SK-N-SH treated with all-trans-retinoic acid at 6 μM for 48 hours (cell line): ENCODE measurements around the gene LRRC56.
"Not testable (repeated sequence)": the region's sequence is repeated elsewhere in the genome, so short reads cannot be mapped to it uniquely, and the experiment has no call there.

Experiments
- ATAC-seq: fragments of 200-7000 bp; cut with Tn5 transposase; 3 replicates; pipeline ENCODE4 v1.9.1; 2020; ENCODE audit warnings: mild to moderate bottlenecking, moderate library complexity
- BACH2 ChIP-seq: fragments of 250-450 bp; sonication (Bioruptor Pico); IDR thresholded peaks from 2 replicates; pipeline ENCODE4 v1.9.0; 2021; ENCODE audit warnings: mild to moderate bottlenecking, borderline replicate concordance
- CSDC2 ChIP-seq: fragments of 250-450 bp; sonication (Bioruptor Pico); IDR thresholded peaks from 2 replicates; pipeline ENCODE4 v1.5.0; 2020; ENCODE audit warnings: mild to moderate bottlenecking, moderate library complexity
- ESRRG ChIP-seq: fragments of 250-450 bp; sonication (Bioruptor Pico); IDR thresholded peaks from 2 replicates; pipeline ENCODE4 v1.6.1; 2021; ENCODE audit warnings: mild to moderate bottlenecking
- GLIS3 ChIP-seq: fragments of 250-450 bp; sonication (Bioruptor Pico); IDR thresholded peaks from 2 replicates; pipeline ENCODE4 v1.5.0; 2020; ENCODE audit warnings: mild to moderate bottlenecking, moderate library complexity
- ISL1 ChIP-seq: fragments of 250-450 bp; sonication (Bioruptor Pico); IDR thresholded peaks from 2 replicates; pipeline ENCODE4 v2.1.2; 2022; ENCODE audit warnings: mild to moderate bottlenecking, moderate library complexity
- OSR1 ChIP-seq: fragments of 250-450 bp; sonication (Bioruptor Pico); IDR thresholded peaks from 2 replicates; pipeline ENCODE4 v1.8.0; 2022; ENCODE audit warnings: moderate library complexity, mild to moderate bottlenecking, inconsistent platforms
- PPARA ChIP-seq: fragments of 250-450 bp; sonication (Bioruptor Pico); IDR thresholded peaks from 2 replicates; pipeline ENCODE4 v1.5.0; 2020; ENCODE audit warnings: mild to moderate bottlenecking, borderline replicate concordance
- RARB ChIP-seq: fragments of 250-450 bp; sonication (Bioruptor Pico); IDR thresholded peaks from 2 replicates; pipeline ENCODE4 v1.8.0; 2021; ENCODE audit warnings: mild to moderate bottlenecking, moderate library complexity
- SNAI2 ChIP-seq: fragments of 250-450 bp; sonication (Bioruptor Pico); IDR thresholded peaks from 2 replicates; pipeline ENCODE4 v1.5.0; 2020; ENCODE audit warnings: mild to moderate bottlenecking, moderate library complexity
- TCF4 ChIP-seq: fragments of 250-450 bp; sonication (Bioruptor Pico); IDR thresholded peaks from 2 replicates; pipeline ENCODE4 v1.8.0; 2021; ENCODE audit warnings: mild to moderate bottlenecking, moderate library complexity, borderline replicate concordance
- TOX ChIP-seq: fragments of 250-450 bp; sonication (Bioruptor Pico); IDR thresholded peaks from 2 replicates; pipeline ENCODE4 v1.8.0; 2021; ENCODE audit warnings: mild to moderate bottlenecking, moderate library complexity, borderline replicate concordance
- ZC3H10 ChIP-seq: fragments of 250-450 bp; sonication (Bioruptor Pico); IDR thresholded peaks from 2 replicates; pipeline ENCODE4 v1.5.1; 2021; ENCODE audit warnings: mild to moderate bottlenecking, moderate library complexity
- ZFP3 ChIP-seq: fragments of 250-450 bp; sonication (Bioruptor Pico); IDR thresholded peaks from 2 replicates; pipeline ENCODE4 v1.5.0; 2020; ENCODE audit warnings: mild to moderate bottlenecking, moderate library complexity
- ZFP30 ChIP-seq: fragments of 450-650 bp; formaldehyde crosslinking; IDR thresholded peaks from 2 replicates; pipeline ENCODE4 v1.5.0; 2022; ENCODE audit warnings: mild to moderate bottlenecking, moderate library complexity
- ZNF565 ChIP-seq: fragments of 450-650 bp; formaldehyde crosslinking; conservative IDR thresholded peaks from 2 replicates; pipeline ENCODE4 v1.5.0; 2020; ENCODE audit warnings: low read depth, mild to moderate bottlenecking, moderate library complexity
- ZNF70 ChIP-seq: fragments of 450-650 bp; formaldehyde crosslinking; IDR thresholded peaks from 2 replicates; pipeline ENCODE4 v1.5.0; 2020; ENCODE audit warnings: mild to moderate bottlenecking, moderate library complexity
- ZNF8 ChIP-seq: fragments of 450-650 bp; formaldehyde crosslinking; IDR thresholded peaks from 2 replicates; pipeline ENCODE4 v1.5.0; 2020; ENCODE audit warnings: mild to moderate bottlenecking, moderate library complexity
- TF ChIP-seq, protein P1 (sequence below): fragments of 250-450 bp; sonication (Bioruptor Pico); IDR thresholded peaks from 2 replicates; pipeline ENCODE4 v1.5.1; 2020; ENCODE audit warnings: low read depth, mild to moderate bottlenecking, moderate library complexity
- TF ChIP-seq, protein P2 (sequence below): fragments of 250-450 bp; sonication (Bioruptor Pico); IDR thresholded peaks from 2 replicates; pipeline ENCODE4 v1.8.0; 2021; ENCODE audit warnings: low read depth, mild to moderate bottlenecking, moderate library complexity, borderline replicate concordance
- TF ChIP-seq, protein P3 (sequence below): fragments of 250-450 bp; sonication (Bioruptor Pico); IDR thresholded peaks from 2 replicates; pipeline ENCODE4 v1.5.0; 2020; ENCODE audit warnings: mild to moderate bottlenecking, moderate library complexity
- TF ChIP-seq, protein P4 (sequence below): fragments of 250-450 bp; sonication (Bioruptor Pico); IDR thresholded peaks from 2 replicates; pipeline ENCODE4 v1.5.1; 2021; ENCODE audit warnings: mild to moderate bottlenecking, moderate library complexity
- TF ChIP-seq, protein P5 (sequence below): fragments of 250-450 bp; sonication (Bioruptor Pico); IDR thresholded peaks from 2 replicates; pipeline ENCODE4 v1.8.0; 2020; ENCODE audit warnings: mild to moderate bottlenecking, moderate library complexity, borderline replicate concordance

The LRRC56 gene

DNA sequence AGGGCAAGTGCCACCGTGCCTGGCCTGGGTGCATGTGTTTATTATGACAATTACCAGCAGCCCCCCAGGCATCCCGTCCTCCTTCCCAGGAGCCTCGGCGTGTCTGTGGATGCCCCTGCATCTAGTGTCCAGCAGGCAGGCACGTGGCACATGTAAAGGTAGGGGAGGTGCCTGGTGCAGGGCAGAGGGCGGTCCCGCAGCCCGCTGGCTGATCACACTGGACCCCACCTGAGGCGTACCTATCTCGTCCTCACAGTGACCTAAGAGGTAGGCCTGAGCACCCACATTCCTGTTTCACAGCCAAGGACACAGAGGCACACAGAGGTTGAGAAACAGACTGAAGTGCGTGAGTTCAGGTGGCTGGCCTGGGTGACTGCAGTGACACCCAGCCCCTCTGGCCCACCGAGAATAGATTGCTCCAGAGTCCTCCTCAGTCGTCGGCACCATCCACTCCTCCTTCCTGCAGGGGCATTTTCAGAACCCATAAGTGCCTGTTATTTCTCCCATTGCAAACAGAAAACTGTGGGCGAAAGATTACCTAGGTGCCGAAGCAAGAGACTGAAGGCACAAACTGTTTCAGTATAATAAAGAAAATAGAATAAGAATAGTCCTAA, 35.9 kb downstream of the LRRC56 start:
- ATAC-seq, result no peak
- TF ChIP-seq ESRRG (CRISPR knock-in tag) (no peak), TOX (CRISPR knock-in tag) (no peak), TCF4 (CRISPR knock-in tag) (no peak), ZNF8 (CRISPR knock-in tag) (no peak), ZNF565 (CRISPR knock-in tag) (no peak), ZFP3 (CRISPR knock-in tag) (no peak), BACH2 (CRISPR knock-in tag) (no peak), ZFP30 (CRISPR knock-in tag) (no peak), PPARA (CRISPR knock-in tag) (no peak), ZNF70 (CRISPR knock-in tag) (no peak), RARB (CRISPR knock-in tag) (no peak), OSR1 (CRISPR knock-in tag) (no peak), SNAI2 (no peak), ISL1 (CRISPR knock-in tag) (no peak), CSDC2 (CRISPR knock-in tag) (no peak)
- TF ChIP-seq, protein P1, sequence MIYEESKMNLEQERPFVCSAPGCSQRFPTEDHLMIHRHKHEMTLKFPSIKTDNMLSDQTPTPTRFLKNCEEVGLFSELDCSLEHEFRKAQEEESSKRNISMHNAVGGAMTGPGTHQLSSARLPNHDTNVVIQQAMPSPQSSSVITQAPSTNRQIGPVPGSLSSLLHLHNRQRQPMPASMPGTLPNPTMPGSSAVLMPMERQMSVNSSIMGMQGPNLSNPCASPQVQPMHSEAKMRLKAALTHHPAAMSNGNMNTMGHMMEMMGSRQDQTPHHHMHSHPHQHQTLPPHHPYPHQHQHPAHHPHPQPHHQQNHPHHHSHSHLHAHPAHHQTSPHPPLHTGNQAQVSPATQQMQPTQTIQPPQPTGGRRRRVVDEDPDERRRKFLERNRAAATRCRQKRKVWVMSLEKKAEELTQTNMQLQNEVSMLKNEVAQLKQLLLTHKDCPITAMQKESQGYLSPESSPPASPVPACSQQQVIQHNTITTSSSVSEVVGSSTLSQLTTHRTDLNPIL (CRISPR knock-in tag), result no peak
- TF ChIP-seq, protein P2, sequence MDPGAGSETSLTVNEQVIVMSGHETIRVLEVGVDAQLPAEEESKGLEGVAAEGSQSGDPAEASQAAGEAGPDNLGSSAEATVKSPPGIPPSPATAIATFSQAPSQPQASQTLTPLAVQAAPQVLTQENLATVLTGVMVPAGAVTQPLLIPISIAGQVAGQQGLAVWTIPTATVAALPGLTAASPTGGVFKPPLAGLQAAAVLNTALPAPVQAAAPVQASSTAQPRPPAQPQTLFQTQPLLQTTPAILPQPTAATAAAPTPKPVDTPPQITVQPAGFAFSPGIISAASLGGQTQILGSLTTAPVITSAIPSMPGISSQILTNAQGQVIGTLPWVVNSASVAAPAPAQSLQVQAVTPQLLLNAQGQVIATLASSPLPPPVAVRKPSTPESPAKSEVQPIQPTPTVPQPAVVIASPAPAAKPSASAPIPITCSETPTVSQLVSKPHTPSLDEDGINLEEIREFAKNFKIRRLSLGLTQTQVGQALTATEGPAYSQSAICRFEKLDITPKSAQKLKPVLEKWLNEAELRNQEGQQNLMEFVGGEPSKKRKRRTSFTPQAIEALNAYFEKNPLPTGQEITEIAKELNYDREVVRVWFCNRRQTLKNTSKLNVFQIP (CRISPR knock-in tag), result no peak
- TF ChIP-seq, protein P3, sequence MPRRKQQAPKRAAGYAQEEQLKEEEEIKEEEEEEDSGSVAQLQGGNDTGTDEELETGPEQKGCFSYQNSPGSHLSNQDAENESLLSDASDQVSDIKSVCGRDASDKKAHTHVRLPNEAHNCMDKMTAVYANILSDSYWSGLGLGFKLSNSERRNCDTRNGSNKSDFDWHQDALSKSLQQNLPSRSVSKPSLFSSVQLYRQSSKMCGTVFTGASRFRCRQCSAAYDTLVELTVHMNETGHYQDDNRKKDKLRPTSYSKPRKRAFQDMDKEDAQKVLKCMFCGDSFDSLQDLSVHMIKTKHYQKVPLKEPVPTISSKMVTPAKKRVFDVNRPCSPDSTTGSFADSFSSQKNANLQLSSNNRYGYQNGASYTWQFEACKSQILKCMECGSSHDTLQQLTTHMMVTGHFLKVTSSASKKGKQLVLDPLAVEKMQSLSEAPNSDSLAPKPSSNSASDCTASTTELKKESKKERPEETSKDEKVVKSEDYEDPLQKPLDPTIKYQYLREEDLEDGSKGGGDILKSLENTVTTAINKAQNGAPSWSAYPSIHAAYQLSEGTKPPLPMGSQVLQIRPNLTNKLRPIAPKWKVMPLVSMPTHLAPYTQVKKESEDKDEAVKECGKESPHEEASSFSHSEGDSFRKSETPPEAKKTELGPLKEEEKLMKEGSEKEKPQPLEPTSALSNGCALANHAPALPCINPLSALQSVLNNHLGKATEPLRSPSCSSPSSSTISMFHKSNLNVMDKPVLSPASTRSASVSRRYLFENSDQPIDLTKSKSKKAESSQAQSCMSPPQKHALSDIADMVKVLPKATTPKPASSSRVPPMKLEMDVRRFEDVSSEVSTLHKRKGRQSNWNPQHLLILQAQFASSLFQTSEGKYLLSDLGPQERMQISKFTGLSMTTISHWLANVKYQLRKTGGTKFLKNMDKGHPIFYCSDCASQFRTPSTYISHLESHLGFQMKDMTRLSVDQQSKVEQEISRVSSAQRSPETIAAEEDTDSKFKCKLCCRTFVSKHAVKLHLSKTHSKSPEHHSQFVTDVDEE (CRISPR knock-in tag), result no peak
- TF ChIP-seq, protein P4, sequence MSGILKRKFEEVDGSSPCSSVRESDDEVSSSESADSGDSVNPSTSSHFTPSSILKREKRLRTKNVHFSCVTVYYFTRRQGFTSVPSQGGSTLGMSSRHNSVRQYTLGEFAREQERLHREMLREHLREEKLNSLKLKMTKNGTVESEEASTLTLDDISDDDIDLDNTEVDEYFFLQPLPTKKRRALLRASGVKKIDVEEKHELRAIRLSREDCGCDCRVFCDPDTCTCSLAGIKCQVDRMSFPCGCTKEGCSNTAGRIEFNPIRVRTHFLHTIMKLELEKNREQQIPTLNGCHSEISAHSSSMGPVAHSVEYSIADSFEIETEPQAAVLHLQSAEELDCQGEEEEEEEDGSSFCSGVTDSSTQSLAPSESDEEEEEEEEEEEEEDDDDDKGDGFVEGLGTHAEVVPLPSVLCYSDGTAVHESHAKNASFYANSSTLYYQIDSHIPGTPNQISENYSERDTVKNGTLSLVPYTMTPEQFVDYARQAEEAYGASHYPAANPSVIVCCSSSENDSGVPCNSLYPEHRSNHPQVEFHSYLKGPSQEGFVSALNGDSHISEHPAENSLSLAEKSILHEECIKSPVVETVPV (CRISPR knock-in tag), result no peak
- TF ChIP-seq, protein P5, sequence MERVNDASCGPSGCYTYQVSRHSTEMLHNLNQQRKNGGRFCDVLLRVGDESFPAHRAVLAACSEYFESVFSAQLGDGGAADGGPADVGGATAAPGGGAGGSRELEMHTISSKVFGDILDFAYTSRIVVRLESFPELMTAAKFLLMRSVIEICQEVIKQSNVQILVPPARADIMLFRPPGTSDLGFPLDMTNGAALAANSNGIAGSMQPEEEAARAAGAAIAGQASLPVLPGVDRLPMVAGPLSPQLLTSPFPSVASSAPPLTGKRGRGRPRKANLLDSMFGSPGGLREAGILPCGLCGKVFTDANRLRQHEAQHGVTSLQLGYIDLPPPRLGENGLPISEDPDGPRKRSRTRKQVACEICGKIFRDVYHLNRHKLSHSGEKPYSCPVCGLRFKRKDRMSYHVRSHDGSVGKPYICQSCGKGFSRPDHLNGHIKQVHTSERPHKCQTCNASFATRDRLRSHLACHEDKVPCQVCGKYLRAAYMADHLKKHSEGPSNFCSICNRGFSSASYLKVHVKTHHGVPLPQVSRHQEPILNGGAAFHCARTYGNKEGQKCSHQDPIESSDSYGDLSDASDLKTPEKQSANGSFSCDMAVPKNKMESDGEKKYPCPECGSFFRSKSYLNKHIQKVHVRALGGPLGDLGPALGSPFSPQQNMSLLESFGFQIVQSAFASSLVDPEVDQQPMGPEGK (CRISPR knock-in tag), result no peak

DNA sequence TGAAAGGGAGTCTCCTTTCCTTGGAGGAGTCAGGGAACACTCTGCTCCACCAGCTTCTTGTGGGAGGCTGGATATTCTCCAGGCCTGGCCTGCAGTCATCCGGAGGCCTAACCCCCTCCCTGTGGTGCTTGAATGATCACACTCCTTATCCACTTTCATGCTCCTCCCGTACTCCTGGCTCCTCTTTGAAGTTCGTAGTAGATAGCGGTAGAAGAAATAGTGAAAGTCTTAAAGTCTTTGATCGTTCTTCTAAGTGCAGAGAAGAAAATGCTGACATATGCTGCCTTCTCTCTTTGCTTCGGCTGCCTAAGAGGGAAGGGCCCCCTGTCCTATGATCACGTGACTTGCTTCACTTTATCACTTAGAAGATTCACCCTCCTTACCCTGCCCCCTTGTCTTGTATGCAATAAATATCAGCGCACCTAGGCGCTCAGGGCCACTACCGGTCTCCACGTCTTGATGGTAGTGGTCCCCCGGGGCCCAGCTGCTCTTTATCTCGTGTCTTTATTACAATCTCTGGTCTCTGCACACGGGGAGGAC, 36.8 kb downstream of the LRRC56 start:
- ATAC-seq, result not testable (repeated sequence)

DNA sequence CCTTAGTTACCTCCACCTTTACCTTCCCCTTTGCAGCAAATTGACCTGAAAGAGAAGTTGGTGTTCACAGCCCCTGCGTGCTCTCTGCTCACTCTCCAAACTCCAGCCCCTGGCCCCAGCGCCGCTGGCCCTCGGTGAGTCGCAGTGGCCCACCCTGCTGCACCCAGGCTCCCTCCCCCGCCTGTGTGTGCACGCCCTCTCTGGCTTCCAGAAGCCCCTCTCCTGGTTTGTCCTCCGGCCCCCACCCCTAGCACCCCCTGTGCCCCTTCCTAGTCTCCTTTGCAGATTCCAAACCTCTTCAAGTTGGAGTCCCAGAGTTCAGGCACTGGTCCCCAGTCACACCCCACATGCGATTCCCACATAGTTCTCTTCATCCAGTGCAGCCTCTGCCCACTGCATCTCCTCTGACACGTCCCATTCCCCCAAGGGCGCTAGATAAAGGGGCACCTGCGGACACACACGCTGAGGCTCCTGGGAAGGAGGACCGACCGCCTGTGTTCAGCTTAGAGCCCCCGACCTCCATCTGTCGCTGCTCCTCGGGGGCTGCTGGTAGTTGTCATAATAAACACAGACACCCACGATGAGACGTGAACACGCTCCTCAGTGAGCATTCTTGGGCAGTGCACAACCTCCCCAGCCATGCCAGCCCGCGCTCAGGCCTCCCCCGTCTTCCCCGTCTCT, 37.4 kb downstream of the LRRC56 start:
- peak; percentile 6 for ATAC-seq
- TF ChIP-seq, protein P2 (CRISPR knock-in tag), result no peak
- TF ChIP-seq, protein P1 (CRISPR knock-in tag), result no peak
- TF ChIP-seq ZFP30 (CRISPR knock-in tag) (no peak), ZFP3 (CRISPR knock-in tag) (no peak), ISL1 (CRISPR knock-in tag) (no peak), SNAI2 (no peak), PPARA (CRISPR knock-in tag) (no peak), TCF4 (CRISPR knock-in tag) (no peak), ZNF565 (CRISPR knock-in tag) (no peak), OSR1 (CRISPR knock-in tag) (no peak), ZC3H10 (no peak), GLIS3 (CRISPR knock-in tag) (no peak), ZNF70 (CRISPR knock-in tag) (no peak), BACH2 (CRISPR knock-in tag) (no peak), TOX (CRISPR knock-in tag) (no peak), CSDC2 (CRISPR knock-in tag) (no peak)
